ENCODE data around the gene GLIS1. TPM values are rescaled to one million over a fixed set of nuclear protein-coding genes. Genes with fewer than 3 reads are reported as not detected.

GLIS1 gene
- total and polyA plus RNA-seq, 2 experiments from 2014 or later, result 0.26 to 0.31 TPM

- Histone ChIP-seq H2AFZ (peak overlapping the region; percentile 84; the same call in 1 of the 2 replicates), H3K9me2 (ENCODE audit: insufficient read depth) (no peaks in the 10 kb centered on the region), H3K79me2 (replicated peaks; ENCODE audit: insufficient read depth) (no peaks in the 10 kb centered on the region), H3K4me1 (ENCODE audit: insufficient read depth) (peaks cover 7% of the 10 kb centered on the region; the same call in 1 of the 2 replicates), H3K4me2 (no peak overlapping the region), H3K27ac (ENCODE audit: low read depth) (no peak overlapping the region), H3K27me3 (ENCODE audit: insufficient read depth) (no peaks in the 10 kb centered on the region), H3K4me3 (no peak overlapping the region), H4K20me1 (replicated peaks; ENCODE audit: insufficient read depth) (no peaks in the 10 kb centered on the region), H3F3A (replicated peaks; ENCODE audit: low read depth) (no peaks in the 10 kb centered on the region), H3K36me3 (ENCODE audit: insufficient read depth) (no peaks in the 10 kb centered on the region)
- H3K4me3 Mint-ChIP-seq, result no peak overlapping the region
- no peak overlapping the region for H3K27ac Mint-ChIP-seq
- H3K27me3 Mint-ChIP-seq (ENCODE audit: insufficient read depth, low read depth, poor library complexity), result peaks cover 12% of the 10 kb centered on the region
- no peak for DNase-seq (ENCODE audit: low spot score)
- peaks cover 16% of the 10 kb centered on the region; the same call in 2 of the 3 replicates for H3K4me1 Mint-ChIP-seq
- no peak for TF ChIP-seq STAT1 (IDR thresholded peaks at IDR 0.05; ENCODE audit: unreplicated experiment)
- ATAC-seq, result no peak
- H3K36me3 Mint-ChIP-seq (ENCODE audit: low read depth), result no peaks in the 10 kb centered on the region
- H3K9me3 Mint-ChIP-seq, result no peaks in the 10 kb centered on the region
These were observed 144.4 kb downstream of the GLIS1 start for GRCh38 chr1:53594391-53595180.

- Histone ChIP-seq H3K4me2 (no peak overlapping the region), H3K4me3 (no peak overlapping the region), H3K79me2 (replicated peaks; ENCODE audit: insufficient read depth) (no peaks in the 10 kb centered on the region), H3K9me2 (ENCODE audit: insufficient read depth) (no peaks in the 10 kb centered on the region), H3F3A (replicated peaks; ENCODE audit: low read depth) (no peaks in the 10 kb centered on the region), H3K4me1 (ENCODE audit: insufficient read depth) (peaks cover 7% of the 10 kb centered on the region; the same call in 1 of the 2 replicates), H3K27ac (ENCODE audit: low read depth) (no peak overlapping the region), H3K27me3 (ENCODE audit: insufficient read depth) (no peaks in the 10 kb centered on the region), H3K36me3 (ENCODE audit: insufficient read depth) (no peaks in the 10 kb centered on the region), H4K20me1 (replicated peaks; ENCODE audit: insufficient read depth) (no peaks in the 10 kb centered on the region), H2AFZ (peak overlapping the region; percentile 95)
- H3K9me3 Mint-ChIP-seq, result no peaks in the 10 kb centered on the region
- DNase-seq (ENCODE audit: low spot score) (peak; percentile 94), ATAC-seq (peak; percentile 93)
- H3K4me1 Mint-ChIP-seq, result peaks cover 16% of the 10 kb centered on the region; the same call in 2 of the 3 replicates
- no peak overlapping the region for H3K4me3 Mint-ChIP-seq
- H3K27ac Mint-ChIP-seq, result no peak overlapping the region
- peaks cover 10% of the 10 kb centered on the region for H3K27me3 Mint-ChIP-seq (ENCODE audit: insufficient read depth, low read depth, poor library complexity)
- H3K36me3 Mint-ChIP-seq (ENCODE audit: low read depth), result no peaks in the 10 kb centered on the region
- TF ChIP-seq ZNF462 (CRISPR knock-in tag; IDR thresholded peaks at IDR 0.05) (0 out of 2 replicates have a peak, but pooled peaks have one; percentile 35), JUNB (IDR thresholded peaks at IDR 0.05; ENCODE audit: unreplicated experiment) (no peak), CTCF (conservative IDR thresholded peaks at IDR 0.05; ENCODE audit: low read depth in 2 of 2) (peak; percentile 59 to 93)
These were observed 145.1 kb downstream of the GLIS1 start for GRCh38 chr1:53593758-53594380.

Data from GM23338 (cell line).